ENCODE results near the gene EDAR. TPM values are rescaled to one million over a fixed set of nuclear protein-coding genes. Genes with fewer than 3 reads are reported as not detected.

Gene EDAR
- total and polyA plus RNA-seq, 2 of the 4 experiments (the other 2 are of a cell fraction), result not detected

GRCh38 chr2:108958002-108958401 is 31.0 kb downstream of the EDAR start:
- H3K27me3 ChIP-seq (ENCODE audit: control insufficient read depth, insufficient read depth, low read length), result peaks cover 60% of the 10 kb centered on the region
- H2AK9ac ChIP-seq (replicated peaks; ENCODE audit: low read depth, low read length, poor library complexity), result no peak overlapping the region
- H3K36me3 ChIP-seq (ENCODE audit: control insufficient read depth, insufficient read depth, low read length), result no peaks in the 10 kb centered on the region
- no peak overlapping the region for H2BK5ac ChIP-seq (ENCODE audit: low read depth, low read length, poor library complexity, severe bottlenecking)
- H3K9me3 ChIP-seq (ENCODE audit: control insufficient read depth, insufficient read depth, low read length), result no peaks in the 10 kb centered on the region
- no peak overlapping the region for H3K9ac ChIP-seq (ENCODE audit: low read depth, low read length)
- H3K9me1 ChIP-seq (ENCODE audit: insufficient read depth, low read length), result no peaks in the 10 kb centered on the region
- no peak overlapping the region for H3K23ac ChIP-seq (ENCODE audit: low read depth, low read length)
- H2BK20ac ChIP-seq (ENCODE audit: low read depth, low read length), result no peak overlapping the region
- H4K8ac ChIP-seq (ENCODE audit: low read depth in 2 of 2, low read length in 2 of 2), result no peak overlapping the region
- dilution Hi-C loops (cut with HindIII; ENCODE audit: low sequenced_read_pairs, unreplicated experiment), result no loop called here
- in situ Hi-C loops (cut with MboI; ENCODE audit: low sequenced_read_pairs), result no loop called here
- H3K27ac ChIP-seq (ENCODE audit: insufficient read depth, low read length), result no peak overlapping the region
- no peak overlapping the region for H3K18ac ChIP-seq (ENCODE audit: low read depth, low read length)
- TF ChIP-seq RAD21 (IDR thresholded peaks at IDR 0.05; ENCODE audit: low read length) (no peak), BHLHE40 (IDR thresholded peaks at IDR 0.05; ENCODE audit: low read depth, low read length) (no peak), RCOR1 (IDR thresholded peaks at IDR 0.05; ENCODE audit: insufficient replicate concordance, low read length) (no peak), RFX5 (IDR thresholded peaks at IDR 0.05; ENCODE audit: low read depth, low read length) (no peak), POLR2A (IDR thresholded peaks at IDR 0.05; ENCODE audit: low read depth, low read length) (no peak), MAZ (IDR thresholded peaks at IDR 0.05; ENCODE audit: borderline replicate concordance, low read depth, low read length) (no peak), USF2 (IDR thresholded peaks at IDR 0.05; ENCODE audit: low read depth, low read length) (no peak), CEBPB (IDR thresholded peaks at IDR 0.05; ENCODE audit: low read depth, low read length) (no peak), NFE2L2 (IDR thresholded peaks at IDR 0.05; ENCODE audit: low read depth, low read length) (no peak), FOS (IDR thresholded peaks at IDR 0.05; ENCODE audit: low read depth, low read length) (no peak), MAFK (IDR thresholded peaks at IDR 0.05; ENCODE audit: low read depth, low read length) (no peak)
- TF ChIP-seq, protein P1, sequence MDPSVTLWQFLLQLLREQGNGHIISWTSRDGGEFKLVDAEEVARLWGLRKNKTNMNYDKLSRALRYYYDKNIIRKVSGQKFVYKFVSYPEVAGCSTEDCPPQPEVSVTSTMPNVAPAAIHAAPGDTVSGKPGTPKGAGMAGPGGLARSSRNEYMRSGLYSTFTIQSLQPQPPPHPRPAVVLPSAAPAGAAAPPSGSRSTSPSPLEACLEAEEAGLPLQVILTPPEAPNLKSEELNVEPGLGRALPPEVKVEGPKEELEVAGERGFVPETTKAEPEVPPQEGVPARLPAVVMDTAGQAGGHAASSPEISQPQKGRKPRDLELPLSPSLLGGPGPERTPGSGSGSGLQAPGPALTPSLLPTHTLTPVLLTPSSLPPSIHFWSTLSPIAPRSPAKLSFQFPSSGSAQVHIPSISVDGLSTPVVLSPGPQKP (IDR thresholded peaks at IDR 0.05; ENCODE audit: borderline replicate concordance, low read depth, low read length), result no peak
- no peak overlapping the region for H3K4me3 ChIP-seq (ENCODE audit: insufficient read depth, low read depth, low read length)
- no peak overlapping the region for H3K14ac ChIP-seq (replicated peaks; ENCODE audit: low read depth, low read length)
- DNase-seq (no peak), ATAC-seq (ENCODE audit: low read depth) (no peak)
- H3K4ac ChIP-seq (ENCODE audit: low read depth, low read length), result no peak overlapping the region
- no peak overlapping the region for H4K5ac ChIP-seq (ENCODE audit: low read depth, low read length)
- ChIA-PET CTCF (no interaction called here), POLR2A (ENCODE audit: unreplicated experiment) (interaction anchor here (0.7 kb wide), 1 partner anchor 13 kb away, joined by 7 read pairs; no protein-coding TSS in a partner anchor)
- intact Hi-C loops (cut with micrococcal nuclease), result no loop called here
- H3K56ac ChIP-seq (ENCODE audit: extremely low read depth, insufficient read depth, low read length), result no peak overlapping the region
- no peak overlapping the region for H4K91ac ChIP-seq (ENCODE audit: insufficient read depth, low read depth, low read length)
- no peak overlapping the region for H2AK5ac ChIP-seq (ENCODE audit: low read depth, low read length)
- H3K4me1 ChIP-seq (ENCODE audit: control insufficient read depth, insufficient read depth, low read length), result no peaks in the 10 kb centered on the region
- no peak overlapping the region for H2BK120ac ChIP-seq (ENCODE audit: low read depth, low read length)
- BruUV-seq (replicated peaks), result no TSS peak
- H2BK15ac ChIP-seq (ENCODE audit: low read depth, low read length), result no peak overlapping the region
- H3K79me1 ChIP-seq (ENCODE audit: low read depth in 1 of 2, low read length in 2 of 2), result no peaks in the 10 kb centered on the region
- H4K20me1 ChIP-seq (ENCODE audit: insufficient read depth, low read length), result no peaks in the 10 kb centered on the region
- H2AFZ ChIP-seq (replicated peaks; ENCODE audit: low read length, poor library complexity), result no peak overlapping the region
- WGBS, 2 experiments (ENCODE audit: extremely low coverage in 2 of 2, insufficient read length in 1 of 2), result 67% methylated on average over 4 of the region's 8 CpGs; no CpG with 5 or more reads in 1 of the 2 experiments
- no peak overlapping the region for H3K4me2 ChIP-seq (ENCODE audit: low read depth, low read length)

Data from IMR-90 (cell line).